ENCODE measurements around the gene CYFIP2. TPM values are rescaled to one million over a fixed set of nuclear protein-coding genes. Genes with fewer than 3 reads are reported as not detected.
A peak's percentile ranks its signal among the peaks of the same experiment; 100 is the strongest.

The CYFIP2 gene
- total and polyA plus RNA-seq, 2 of the 8 experiments (the other 6 are each of a cell fraction or from before 2014, with no cell fraction given) = 45.1 to 80.6 TPM

DNA sequence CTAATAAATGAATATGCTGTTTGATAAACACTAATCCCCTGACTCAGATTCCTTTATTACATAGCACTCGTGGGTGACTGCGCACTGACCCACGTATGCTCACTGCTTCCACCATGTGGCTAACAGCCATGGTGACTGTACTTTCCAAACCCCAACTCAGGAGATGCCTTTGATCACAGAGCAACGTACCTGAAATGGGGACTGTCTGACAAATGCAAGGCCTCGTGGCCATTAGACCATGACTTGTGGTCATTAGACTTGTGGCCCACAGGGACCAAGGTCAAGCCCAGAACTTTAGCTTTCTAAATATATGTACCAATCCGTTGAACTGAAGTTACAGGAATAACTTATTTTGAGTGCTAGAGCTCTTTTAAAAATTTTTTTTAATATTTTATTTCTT, 46.6 kb downstream of the CYFIP2 start:
- peaks cover 2 to 3% of the 10 kb centered on the region in 2 experiments for H4K20me1 ChIP-seq (replicated peaks in 1 of 2; ENCODE audit: control insufficient read depth in 1 of 2, insufficient read depth in 2 of 2, low read length in 2 of 2)
- no peak overlapping the region for H3K4ac ChIP-seq (replicated peaks; ENCODE audit: insufficient read length, low read depth, low read length)
- H3K27me3 ChIP-seq (replicated peaks in 1 of 4; ENCODE audit: control insufficient read depth in 3 of 4, extremely low read depth in 1 of 4, insufficient read depth in 3 of 4, low read length in 3 of 4) = no peaks in the 10 kb centered on the region
- H3K4me1 ChIP-seq (replicated peaks in 1 of 4; ENCODE audit: control insufficient read depth in 3 of 4, insufficient read depth in 4 of 4, low read length in 3 of 4) = no peaks in the 10 kb centered on the region; a peak in 1 of 7 replicates
- no peak for DNase-seq (ENCODE audit: low read depth in 1 of 2, low spot score in 2 of 2)
- H2BK20ac ChIP-seq (ENCODE audit: low read length) = no peak overlapping the region
- no peak overlapping the region for H2AK5ac ChIP-seq (ENCODE audit: low read depth, low read length)
- no peak overlapping the region for H3K18ac ChIP-seq (ENCODE audit: extremely low read depth, low read length)
- FAIRE-seq = peak; percentile 78
- no peak overlapping the region for H4K5ac ChIP-seq (ENCODE audit: insufficient read length, low read depth, low read length)
- no peaks in the 10 kb centered on the region; the same call in 1 of the 2 replicates for H3K79me1 ChIP-seq (ENCODE audit: low read depth, low read length)
- no peak overlapping the region for H3K14ac ChIP-seq (ENCODE audit: insufficient read length)
- H3K27ac ChIP-seq (ENCODE audit: low read depth, low read length) = no peak overlapping the region
- H3K4me2 ChIP-seq (ENCODE audit: insufficient read depth in 1 of 2, low read depth in 2 of 2, low read length in 2 of 2) = no peak overlapping the region
- no peak overlapping the region for H4K91ac ChIP-seq (replicated peaks; ENCODE audit: insufficient read length, low read length)
- ChIA-PET POLR2A (ENCODE audit: partially characterized antibody) (interaction anchor here (0.7 kb wide), 1 partner anchor 16 kb away, joined by 4 read pairs; no protein-coding TSS in a partner anchor), CTCF (ENCODE audit: partially characterized antibody) (interaction anchor here (0.7 to 8.6 kb wide), 11 partner anchors 9 to 77 kb away, joined by 3 to 73 read pairs (median 5); no protein-coding TSS in a partner anchor)
- H2BK120ac ChIP-seq (replicated peaks; ENCODE audit: low read depth, low read length) = no peak overlapping the region
- H2BK15ac ChIP-seq (ENCODE audit: low read length) = no peak overlapping the region
- H2BK5ac ChIP-seq (ENCODE audit: low read depth, low read length) = no peak overlapping the region
- no peak overlapping the region for H3K4me3 ChIP-seq (ENCODE audit: extremely low read depth in 1 of 4, insufficient read depth in 2 of 4, low read depth in 3 of 4, low read length in 4 of 4)
- H3K9ac ChIP-seq (replicated peaks in 1 of 4; ENCODE audit: extremely low read depth in 1 of 4, low read depth in 3 of 4, low read length in 3 of 4) = no peak overlapping the region
- no peak for TF ChIP-seq RBBP5 (IDR thresholded peaks at IDR 0.05; ENCODE audit: borderline replicate concordance, low read depth, low read length)
- 0 out of 2 replicates have a peak, but pooled peaks have one; percentile 8 for TF ChIP-seq YY1 (IDR thresholded peaks at IDR 0.05; ENCODE audit: low read depth, low read length)
- TF ChIP-seq CREB1 (IDR thresholded peaks at IDR 0.05) = peak; percentile 26; the same call in 1 of the 2 replicates
- peak; percentile 52 to 53 for TF ChIP-seq RAD21 (IDR thresholded peaks at IDR 0.05 in 1 of 2, conservative IDR thresholded peaks at IDR 0.05 in 1 of 2; ENCODE audit: low read depth in 2 of 2, low read length in 2 of 2)
- TF ChIP-seq SUZ12 (IDR thresholded peaks at IDR 0.05; ENCODE audit: low read length) = no peak
- TF ChIP-seq USF2 (IDR thresholded peaks at IDR 0.05; ENCODE audit: low read length) = no peak
- TF ChIP-seq CTCF (IDR thresholded peaks at IDR 0.05; ENCODE audit: control extremely low read depth in 1 of 3, insufficient read depth in 1 of 3, low read depth in 1 of 3, low read length in 3 of 3) = peak; percentile 67 to 75 (median 71)
- H2AFZ ChIP-seq (ENCODE audit: low read length) = no peak overlapping the region
- H3K9me3 ChIP-seq (ENCODE audit: insufficient read depth in 2 of 2, low read depth in 1 of 2, low read length in 1 of 2) = no peaks in the 10 kb centered on the region
- no peaks in the 10 kb centered on the region for H3K79me2 ChIP-seq (ENCODE audit: control insufficient read depth in 1 of 2, insufficient read depth in 2 of 2, low read length in 2 of 2)
- no peak overlapping the region for H3K23ac ChIP-seq (ENCODE audit: insufficient read length)
- peaks cover 3 to 8% (median 6%) of the 10 kb centered on the region in 4 experiments; a peak in 5 of 8 replicates for H3K36me3 ChIP-seq (ENCODE audit: control insufficient read depth in 2 of 4, insufficient read depth in 4 of 4, low read length in 3 of 4)
- 82% methylated on average over 6 of the region's 6 CpGs; no CpG with 5 or more reads in 1 of the 2 experiments for WGBS, 2 experiments (ENCODE audit: extremely low coverage in 1 of 2, insufficient coverage in 1 of 2, insufficient read length in 1 of 2, insufficient replicate concordance in 2 of 2, low coverage in 1 of 2, low lambda C conversion rate in 2 of 2, missing lambda C conversion rate in 1 of 2)
- no peaks in the 10 kb centered on the region for H3K23me2 ChIP-seq (ENCODE audit: low read depth, low read length)
- no peak overlapping the region for H3K56ac ChIP-seq (replicated peaks; ENCODE audit: insufficient read length, low read depth, low read length)
- H4K8ac ChIP-seq (ENCODE audit: extremely low read depth, insufficient read depth, low read length) = no peak overlapping the region
- H2BK12ac ChIP-seq (ENCODE audit: low read depth, low read length) = no peak overlapping the region

All from H1 (cell line).